OCI-LY7 (cell line): ENCODE results near the gene AHSP. TPM values are rescaled to one million over a fixed set of nuclear protein-coding genes. Genes with fewer than 3 reads are reported as not detected.

Experiments used
- BruUV-seq: library from RNA; stranded (reverse); fragments of 400-500 nt; replicated peaks from 2 replicates; lab custom pipeline; 2021; lab: Mats Ljungman, UMichigan
- CTCF ChIA-PET: fragments of 300-600 bp; sonication (Branson Sonifier 250); formaldehyde crosslinking; loops from one replicate; lab custom pipeline; 2022; ENCODE audit warnings: antibody characterized with exemption; ENCODE audit not compliant: unreplicated experiment; lab: Charles Lee
- POLR2A ChIA-PET: fragments of 300-600 bp; sonication (Branson Sonifier 250); formaldehyde crosslinking; loops from one replicate; lab custom pipeline; 2022; ENCODE audit warnings: antibody characterized with exemption; lab: Charles Lee
- DNase-seq: peaks from one replicate; pipeline ENCODE4 v3.0.0-alpha.2; 2015; ENCODE audit warnings: low spot score
- H2AFZ ChIP-seq: fragments of 200-600 bp; sonication (generic), shearing (Covaris generic); 2 replicates; pipeline ENCODE4 v1.6.1; 2014; ENCODE audit warnings: mild to moderate bottlenecking, antibody characterized with exemption, low read length, moderate library complexity
- H3K27ac ChIP-seq: fragments of 200-600 bp; sonication (generic); 2 replicates; pipeline ENCODE4 v1.5.1; 2014; ENCODE audit warnings: mixed run types, low read depth, mild to moderate bottlenecking, moderate library complexity, low read length, inconsistent platforms; ENCODE audit not compliant: poor library complexity, severe bottlenecking
- H3K36me3 ChIP-seq: fragments of 200-600 bp; sonication (generic); 2 replicates; pipeline ENCODE4 v1.6.1; 2014; ENCODE audit warnings: mild to moderate bottlenecking, antibody characterized with exemption, low read length, moderate library complexity, mixed read lengths; ENCODE audit not compliant: insufficient read depth
- H3K4me1 ChIP-seq: fragments of 200-600 bp; sonication (generic); 2 replicates; pipeline ENCODE4 v1.5.1; 2014; ENCODE audit warnings: mild to moderate bottlenecking, low read length; ENCODE audit not compliant: insufficient read depth, poor library complexity, severe bottlenecking
- H3K4me2 ChIP-seq: fragments of 200-600 bp; sonication (generic); 2 replicates; pipeline ENCODE4 v1.6.1; 2014; ENCODE audit warnings: mild to moderate bottlenecking, low read length
- H3K4me3 ChIP-seq: fragments of 200-600 bp; sonication (generic); 2 replicates; pipeline ENCODE4 v1.5.1; 2014; ENCODE audit warnings: mild to moderate bottlenecking, low read depth, low read length; ENCODE audit not compliant: poor library complexity, severe bottlenecking
- H3K79me2 ChIP-seq: fragments of 200-600 bp; sonication (generic); 2 replicates; pipeline ENCODE4 v1.6.1; 2016; ENCODE audit warnings: low read depth, mild to moderate bottlenecking, low read length, moderate library complexity, mixed read lengths; ENCODE audit not compliant: insufficient read depth
- H3K9me2 ChIP-seq: fragments of 200-600 bp; sonication (generic); 2 replicates; pipeline ENCODE4 v1.6.1; 2016; ENCODE audit warnings: mild to moderate bottlenecking, low read length, mixed read lengths; ENCODE audit not compliant: insufficient read depth
- H3K9me3 ChIP-seq: fragments of 200-600 bp; sonication (generic); 2 replicates; pipeline ENCODE4 v1.6.1; 2014; ENCODE audit warnings: mild to moderate bottlenecking, mixed run types, low read length, mixed read lengths
- H4K20me1 ChIP-seq: fragments of 200-600 bp; sonication (generic); 2 replicates; pipeline ENCODE4 v1.6.1; 2014; ENCODE audit warnings: mild to moderate bottlenecking, antibody characterized with exemption, low read length, moderate library complexity, mixed read lengths; ENCODE audit not compliant: insufficient read depth
- CTCF ChIP-seq: fragments of 200-600 bp; sonication (generic); conservative IDR thresholded peaks from 2 replicates; pipeline ENCODE4 v1.5.1; 2014; ENCODE audit warnings: mild to moderate bottlenecking, antibody characterized with exemption, low read length, moderate library complexity, mixed read lengths
- EZH2phosphoT487 ChIP-seq: fragments of 200-600 bp; sonication (generic); IDR thresholded peaks from 2 replicates; pipeline ENCODE4 v1.6.1; 2018; ENCODE audit warnings: low read depth, borderline replicate concordance, mild to moderate bottlenecking, mixed run types, antibody characterized with exemption, low read length, moderate library complexity, mixed read lengths
- intact Hi-C: fragments of 100-400 bp; cut with micrococcal nuclease; formaldehyde crosslinking; loops from one replicate; pipeline ENCODE4 v1.10.0; 2022; ENCODE audit not compliant: unreplicated experiment
- total RNA-seq, 2 experiments: library from RNA; depleted of rRNA in 1 of 2; stranded (reverse); fragments of >200 nt in 1 of 2; shearing (Covaris generic) in 1 of 2; gene quantifications; 2 replicates each; pipeline ENCODE4 v1.2.3, GENCODE V29; 2014 to 2022

The AHSP gene
- total RNA-seq, 2 experiments from 2014 or later, result not detected

- Histone ChIP-seq H3K4me2 (no peak overlapping the region), H3K36me3 (no peaks in the 10 kb centered on the region), H3K9me3 (no peaks in the 10 kb centered on the region), H3K79me2 (no peaks in the 10 kb centered on the region), H3K4me3 (no peak overlapping the region), H4K20me1 (no peaks in the 10 kb centered on the region), H2AFZ (no peak overlapping the region), H3K4me1 (no peaks in the 10 kb centered on the region), H3K9me2 (no peaks in the 10 kb centered on the region), H3K27ac (no peak overlapping the region)
- ChIA-PET POLR2A (no interaction called here), CTCF (no interaction called here)
- intact Hi-C loops, result no loop called here
- no peak for DNase-seq
- TF ChIP-seq EZH2phosphoT487 (no peak), CTCF (no peak)
- BruUV-seq, result no TSS peak
Observed at GRCh38 chr16:31517800-31518402, 9.8 kb upstream of the AHSP start.

GRCh38 chr16:31519759-31520431 is 7.8 kb upstream of the AHSP start:
- Histone ChIP-seq H3K4me3 (no peak overlapping the region), H3K79me2 (no peaks in the 10 kb centered on the region), H4K20me1 (no peaks in the 10 kb centered on the region), H2AFZ (no peak overlapping the region), H3K27ac (no peak overlapping the region), H3K4me2 (no peak overlapping the region), H3K9me2 (no peaks in the 10 kb centered on the region), H3K36me3 (no peaks in the 10 kb centered on the region), H3K4me1 (no peaks in the 10 kb centered on the region), H3K9me3 (no peaks in the 10 kb centered on the region)
- TF ChIP-seq EZH2phosphoT487 (no peak), CTCF (no peak)
- no peak for DNase-seq
- ChIA-PET POLR2A (interaction anchor here (1.1 kb wide), 1 partner anchor 25 kb away, joined by 3 read pairs; no protein-coding TSS in a partner anchor), CTCF (no interaction called here)
- no TSS peak for BruUV-seq
- intact Hi-C loops, result no loop called here

- ChIA-PET POLR2A (no interaction called here), CTCF (no interaction called here)
- Histone ChIP-seq H3K4me1 (no peaks in the 10 kb centered on the region), H3K4me2 (no peak overlapping the region), H3K79me2 (no peaks in the 10 kb centered on the region), H3K27ac (no peak overlapping the region), H3K4me3 (no peak overlapping the region), H3K9me2 (no peaks in the 10 kb centered on the region), H3K9me3 (no peaks in the 10 kb centered on the region), H2AFZ (no peak overlapping the region), H3K36me3 (no peaks in the 10 kb centered on the region), H4K20me1 (no peaks in the 10 kb centered on the region)
- TF ChIP-seq CTCF (no peak), EZH2phosphoT487 (no peak)
- DNase-seq, result no peak
- no TSS peak for BruUV-seq
- intact Hi-C loops, result no loop called here
Observed at GRCh38 chr16:31521368-31521767, 6.3 kb upstream of the AHSP start.
